Measurements from ENCODE around the gene CYP27C1.

- TF ChIP-seq POLR2A (IDR thresholded peaks at IDR 0.05; ENCODE audit: low read depth, low read length) (no peak), POLR2AphosphoS5 (IDR thresholded peaks at IDR 0.05; ENCODE audit: low read depth, low read length) (no peak)
Measured at GRCh38 chr2:127187831-127188230, 32.3 kb downstream of the CYP27C1 start.

Data from GM12891 (cell line).